Activated gamma-delta T cell (primary cell): ENCODE data around the gene OST4.
A peak's percentile ranks its signal among the peaks of the same experiment; 100 is the strongest.

Source experiments
- DNase-seq: peaks from one replicate; lab custom pipeline; 2025; lab: John Stamatoyannopoulos, UW

Gene OST4

GRCh38 chr2:27093430-27094352 is 22.2 kb upstream of the OST4 start:
- DNase-seq: no peak

GRCh38 chr2:27092696-27093429 is 21.4 kb upstream of the OST4 start:
- no peak for DNase-seq

- no peak for DNase-seq
Observed at GRCh38 chr2:27091746-27092695, 20.6 kb upstream of the OST4 start.

- no peak for DNase-seq
Observed at GRCh38 chr2:27089111-27089954, 17.9 kb upstream of the OST4 start.

- DNase-seq: no peak
Observed at GRCh38 chr2:27088634-27089033, 17.2 kb upstream of the OST4 start.

GRCh38 chr2:27087823-27088410 is 16.5 kb upstream of the OST4 start:
- DNase-seq: no peak

- no peak for DNase-seq
Observed at GRCh38 chr2:27086724-27087593, 15.5 kb upstream of the OST4 start, which contains the start of gene KHK. Gene KHK (plus strand): TSS chr2:27086772. CDS start chr2:27087260, 488 bp downstream.

GRCh38 chr2:27086090-27086723 is 14.8 kb upstream of the OST4 start:
- peak; percentile 97 for DNase-seq

GRCh38 chr2:27085673-27086089 is 14.2 kb upstream of the OST4 start:
- no peak for DNase-seq

GRCh38 chr2:27085062-27085672 is 13.7 kb upstream of the OST4 start:
- no peak for DNase-seq

- no peak for DNase-seq
Observed at GRCh38 chr2:27084297-27085061, 13.0 kb upstream of the OST4 start.

- no peak for DNase-seq
Observed at GRCh38 chr2:27083410-27084296, 12.2 kb upstream of the OST4 start.

GRCh38 chr2:27082773-27083409 is 11.4 kb upstream of the OST4 start:
- DNase-seq: no peak

- DNase-seq: no peak
Observed at GRCh38 chr2:27081984-27082772, 10.7 kb upstream of the OST4 start.

- DNase-seq: no peak
Observed at GRCh38 chr2:27080603-27080936, 9.1 kb upstream of the OST4 start.

- DNase-seq: no peak
Observed at GRCh38 chr2:27080140-27080469, 8.7 kb upstream of the OST4 start.
